Neutrophil (primary cell): ENCODE results near the gene SOX5.
"Not testable (repeated sequence)": the region's sequence is repeated elsewhere in the genome, so short reads cannot be mapped to it uniquely, and the experiment has no call there.

Experiments
- H3K27ac ChIP-seq: fragments of 200-600 bp; sonication (generic); 2 replicates; pipeline ENCODE4 v1.5.1; 2016; ENCODE audit warnings: mild to moderate bottlenecking, moderate library complexity
- H3K27me3 ChIP-seq: fragments of 200-600 bp; sonication (generic); 2 replicates; pipeline ENCODE4 v1.6.0; 2016; ENCODE audit warnings: mild to moderate bottlenecking
- H3K36me3 ChIP-seq: fragments of 200-600 bp; sonication (generic); 2 replicates; pipeline ENCODE4 v1.5.1; 2017
- H3K4me1 ChIP-seq, 2 experiments: fragments of 200-600 bp in 1 of 2; sonication (generic) in 1 of 2; 1 replicate in 1 of 2; 2 replicates in 1 of 2; pipeline versions ENCODE4 v1.5.1 to v1.6.1; 2013 to 2016; ENCODE audit warnings: low read depth in 1 of 2, low read length in 1 of 2, mild to moderate bottlenecking in 1 of 2, moderate library complexity in 1 of 2; ENCODE audit not compliant: control insufficient read depth in 1 of 2, insufficient read depth in 1 of 2
- H3K4me3 ChIP-seq, 2 experiments: fragments of 200-600 bp in 1 of 2; sonication (generic) in 1 of 2; 1 replicate in 1 of 2; 2 replicates in 1 of 2; pipeline ENCODE4 v1.5.1; 2013 to 2016; ENCODE audit warnings: low read depth in 1 of 2, low read length in 1 of 2, mild to moderate bottlenecking in 1 of 2, moderate library complexity in 1 of 2
- H3K9me3 ChIP-seq: fragments of 200-600 bp; sonication (generic); 2 replicates; pipeline ENCODE4 v1.5.1; 2016
- CTCF ChIP-seq: fragments of 200-600 bp; sonication (generic); IDR thresholded peaks from 2 replicates; pipeline ENCODE4 v1.5.1; 2016; ENCODE audit warnings: antibody characterized with exemption

SOX5 gene

GRCh38 chr12:23824358-23824757, 125.1 kb downstream of the SOX5 start:
- Histone ChIP-seq H3K4me1 (no peaks in the 10 kb centered on the region), H3K9me3 (no peaks in the 10 kb centered on the region), H3K36me3 (no peaks in the 10 kb centered on the region), H3K4me3 (no peak overlapping the region), H3K27ac (no peak overlapping the region), H3K27me3 (no peaks in the 10 kb centered on the region)
- TF ChIP-seq CTCF: no peak

GRCh38 chr12:23822883-23823282, 126.6 kb downstream of the SOX5 start:
- not testable (repeated sequence) for H3K4me3 ChIP-seq, H3K36me3 ChIP-seq, H3K27ac ChIP-seq

GRCh38 chr12:23817345-23817744, 132.1 kb downstream of the SOX5 start:
- no peaks in the 10 kb centered on the region for H3K27me3 ChIP-seq
- no peaks in the 10 kb centered on the region for H3K4me1 ChIP-seq
- H3K27ac ChIP-seq: no peak overlapping the region
- TF ChIP-seq CTCF: no peak
- no peaks in the 10 kb centered on the region for H3K9me3 ChIP-seq
- no peaks in the 10 kb centered on the region for H3K36me3 ChIP-seq
- H3K4me3 ChIP-seq: no peak overlapping the region

More at GRCh38 chr12:23822883-23823282, 126.6 kb downstream of the SOX5 start:
- not testable (repeated sequence) for H3K9me3 ChIP-seq, H3K4me1 ChIP-seq, H3K27me3 ChIP-seq

- no peak for TF ChIP-seq CTCF
- Histone ChIP-seq H3K36me3 (no peaks in the 10 kb centered on the region), H3K27ac (no peak overlapping the region), H3K4me1 (no peaks in the 10 kb centered on the region), H3K9me3 (no peaks in the 10 kb centered on the region), H3K27me3 (no peaks in the 10 kb centered on the region), H3K4me3 (no peak overlapping the region)
These were observed 133.0 kb downstream of the SOX5 start for GRCh38 chr12:23816394-23816851.

- Histone ChIP-seq H3K4me1 (no peaks in the 10 kb centered on the region), H3K36me3 (no peaks in the 10 kb centered on the region), H3K27ac (no peak overlapping the region), H3K4me3 (no peak overlapping the region), H3K27me3 (no peaks in the 10 kb centered on the region), H3K9me3 (no peaks in the 10 kb centered on the region)
- no peak for TF ChIP-seq CTCF
These were observed 133.7 kb downstream of the SOX5 start for GRCh38 chr12:23815810-23816209.

GRCh38 chr12:23813206-23813605, 136.3 kb downstream of the SOX5 start:
- Histone ChIP-seq H3K4me3 (no peak overlapping the region), H3K9me3 (no peaks in the 10 kb centered on the region), H3K36me3 (no peaks in the 10 kb centered on the region), H3K27me3 (no peaks in the 10 kb centered on the region), H3K4me1 (no peaks in the 10 kb centered on the region), H3K27ac (no peak overlapping the region)
- no peak for TF ChIP-seq CTCF
